Neuron (in vitro differentiated cells): Measurements from ENCODE around the gene SLC35B1.

Experiments
- H2AFZ ChIP-seq: one replicate; pipeline ENCODE4 v1.6.1; 2013; ENCODE audit warnings: low read depth, mild to moderate bottlenecking, inconsistent platforms, low read length, moderate library complexity
- H3K27me3 ChIP-seq: one replicate; pipeline ENCODE4 v1.6.1; 2013; ENCODE audit warnings: low read length; ENCODE audit not compliant: insufficient read depth
- H3K36me3 ChIP-seq: one replicate; pipeline ENCODE4 v1.6.1; 2013; ENCODE audit warnings: low read length; ENCODE audit not compliant: insufficient read depth
- H3K4me1 ChIP-seq: one replicate; pipeline ENCODE4 v1.6.1; 2013; ENCODE audit warnings: low read length; ENCODE audit not compliant: insufficient read depth
- H3K4me3 ChIP-seq: 2 replicates; pipeline ENCODE4 v1.5.1; 2013; ENCODE audit warnings: mild to moderate bottlenecking, low read length, moderate library complexity
- H3K9me3 ChIP-seq: one replicate; pipeline ENCODE4 v1.6.1; 2013; ENCODE audit warnings: low read length

The SLC35B1 gene

DNA sequence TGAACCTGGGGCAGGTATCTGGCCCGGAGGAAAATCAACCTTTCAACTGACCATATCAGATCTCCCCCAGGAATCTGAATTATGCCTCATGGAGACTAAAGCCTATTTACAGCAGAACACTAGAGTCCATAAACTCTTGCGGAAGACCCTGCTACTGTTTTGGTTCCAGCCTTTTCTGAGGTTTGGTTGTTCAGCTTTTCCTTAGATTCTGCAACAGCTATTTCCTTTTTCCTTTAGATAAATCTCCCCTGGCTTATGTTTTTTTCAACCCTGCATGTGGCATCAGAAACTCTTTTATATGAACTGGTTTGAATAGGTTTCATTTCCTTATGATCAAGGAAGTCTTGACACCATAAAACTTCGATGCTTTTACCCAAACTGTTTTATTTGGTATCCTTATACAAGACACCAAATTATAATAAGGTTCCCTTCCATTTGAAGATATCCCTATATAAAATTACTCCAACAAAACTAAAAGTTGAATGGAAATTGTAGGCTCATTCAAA is 43.0 kb downstream of the SLC35B1 start:
- Histone ChIP-seq H3K4me3 (no peak overlapping the region), H3K4me1 (no peaks in the 10 kb centered on the region), H3K36me3 (peaks cover 20% of the 10 kb centered on the region), H2AFZ (no peak overlapping the region), H3K9me3 (peaks cover 3% of the 10 kb centered on the region), H3K27me3 (no peaks in the 10 kb centered on the region)

DNA sequence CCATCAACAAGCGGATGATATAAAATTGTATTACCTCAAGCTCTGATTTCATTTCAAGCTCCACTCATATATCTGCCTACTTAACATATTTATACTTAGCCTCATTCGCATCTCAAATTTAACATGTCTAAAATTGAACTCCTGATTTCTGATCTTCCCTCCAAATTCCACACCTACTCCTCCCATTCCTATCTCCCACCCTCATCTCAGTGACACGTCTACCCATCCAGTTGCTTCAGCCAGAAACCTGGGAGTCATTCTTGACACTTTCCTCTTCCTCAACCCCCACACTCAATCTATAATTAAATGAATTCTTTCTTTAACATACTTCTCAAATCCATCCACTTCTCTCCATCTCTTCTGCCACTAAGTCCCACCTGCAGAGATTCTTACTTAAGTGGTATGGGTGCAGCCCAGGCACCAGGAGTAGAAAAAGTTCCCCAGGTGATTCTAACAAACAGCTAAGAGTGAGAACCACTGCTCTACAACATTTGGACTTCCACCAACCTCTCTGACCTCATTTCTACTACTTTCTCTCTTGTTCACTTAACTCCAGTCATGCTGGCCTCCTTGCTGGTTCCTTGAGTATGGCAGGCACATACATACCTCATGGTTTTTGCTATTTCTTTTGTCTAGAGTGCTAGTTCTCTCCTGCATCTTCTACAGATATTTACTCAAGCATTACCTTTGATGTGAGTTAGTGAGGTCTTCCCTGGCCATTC is 47.9 kb downstream of the SLC35B1 start:
- Histone ChIP-seq H3K36me3 (peaks cover 17% of the 10 kb centered on the region), H3K9me3 (peaks cover 3% of the 10 kb centered on the region), H2AFZ (no peak overlapping the region), H3K4me1 (no peaks in the 10 kb centered on the region), H3K4me3 (no peak overlapping the region), H3K27me3 (no peaks in the 10 kb centered on the region)

DNA sequence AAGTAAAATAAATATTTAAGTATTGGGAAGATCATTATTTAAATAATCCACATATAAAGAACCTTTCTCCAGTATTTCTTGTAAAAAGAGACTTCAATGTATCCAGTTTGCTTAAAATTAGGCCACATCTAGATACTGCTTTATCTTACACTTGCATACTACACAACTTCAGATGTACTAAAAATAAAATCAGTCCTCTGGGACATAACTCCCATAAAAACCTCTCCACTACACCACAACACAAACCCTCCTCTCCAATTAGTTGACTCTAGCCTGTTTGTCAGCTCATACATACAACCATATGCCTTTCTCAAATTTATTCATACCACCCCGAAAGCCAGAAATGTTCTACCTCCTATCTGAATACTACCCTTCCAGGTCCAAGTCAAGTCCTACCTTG is 51.5 kb downstream of the SLC35B1 start:
- Histone ChIP-seq H2AFZ (no peak overlapping the region), H3K36me3 (peaks cover 4% of the 10 kb centered on the region), H3K4me3 (no peak overlapping the region), H3K27me3 (no peaks in the 10 kb centered on the region), H3K4me1 (peaks cover 2% of the 10 kb centered on the region), H3K9me3 (peaks cover 3% of the 10 kb centered on the region)
